ENCODE measurements around the gene DGCR8.

Gene DGCR8

DNA sequence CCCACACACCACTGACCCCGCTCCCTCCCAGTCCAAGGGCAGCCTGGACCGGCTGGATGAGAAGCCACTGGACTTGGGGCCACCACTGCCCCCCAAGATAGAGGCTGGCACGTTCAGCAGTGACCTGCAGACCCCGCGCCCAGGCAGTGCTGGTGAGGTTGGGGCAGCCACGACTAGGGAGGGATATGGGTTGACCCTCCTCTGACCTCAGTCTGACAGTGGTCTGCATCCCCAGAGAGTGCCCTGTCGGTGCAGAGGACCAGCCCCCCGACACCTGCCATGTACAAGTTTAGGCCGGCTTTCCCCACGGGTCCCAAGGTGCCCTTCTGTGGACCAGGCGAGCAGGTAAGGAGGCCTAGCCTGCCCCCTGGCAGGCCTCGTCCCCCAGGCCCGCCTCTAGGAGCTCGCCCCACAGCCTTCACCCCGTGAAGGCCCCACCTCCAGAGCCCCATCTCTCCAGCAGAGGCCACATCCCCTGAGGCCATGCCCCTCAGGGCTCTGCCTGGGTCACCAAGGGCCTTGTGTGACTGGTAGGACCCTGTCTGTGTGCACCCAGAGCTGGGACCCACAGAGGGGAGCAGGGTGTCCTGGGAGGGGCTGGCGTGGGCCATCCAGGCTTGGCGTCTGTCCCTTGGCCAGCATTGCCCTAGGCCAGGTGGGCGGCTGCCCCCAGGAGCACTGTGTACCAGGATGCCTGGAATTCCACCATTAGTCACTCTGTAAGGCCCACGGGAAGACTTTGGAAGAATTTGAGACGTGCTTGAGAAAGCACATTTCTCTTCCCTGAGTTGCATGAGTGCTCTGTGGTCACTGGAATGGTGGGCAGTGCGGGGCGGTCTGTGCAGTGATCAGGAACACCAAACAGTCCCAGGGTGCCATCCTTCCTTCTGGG lies 61.4 kb downstream of the DGCR8 start:
- no peak overlapping the region for H3K27ac ChIP-seq (ENCODE audit: low read depth, low read length)
- no peak overlapping the region for H4K5ac ChIP-seq (ENCODE audit: low read length)
- H3K4me2 ChIP-seq (ENCODE audit: low read length) = no peak overlapping the region
- no peak overlapping the region for H3K4me3 ChIP-seq (ENCODE audit: low read length)
- H3K36me3 ChIP-seq (ENCODE audit: control insufficient read depth, insufficient read depth, low read length) = no peaks in the 10 kb centered on the region
- no peak overlapping the region for H3K9ac ChIP-seq (ENCODE audit: low read length)
- no peak overlapping the region for H3K23ac ChIP-seq (ENCODE audit: low read length)
- no peak overlapping the region for H2BK120ac ChIP-seq (ENCODE audit: low read depth, low read length)
- no peak overlapping the region for H3K56ac ChIP-seq (ENCODE audit: low read length)
- no peak overlapping the region for H2AK5ac ChIP-seq (ENCODE audit: low read length)
- H3K79me1 ChIP-seq (ENCODE audit: low read length) = peaks cover 2% of the 10 kb centered on the region
- no CpG with 5 or more reads among the region's 22 CpGs for WGBS (ENCODE audit: extremely low coverage, insufficient coverage, low lambda C conversion rate)
- H4K8ac ChIP-seq (ENCODE audit: low read depth, low read length) = no peak overlapping the region
- no peaks in the 10 kb centered on the region for H3K79me2 ChIP-seq (ENCODE audit: control insufficient read depth, insufficient read depth, low read length)
- no peak overlapping the region for H2BK5ac ChIP-seq (ENCODE audit: low read length)
- peak; percentile 40 for DNase-seq
- H3K27me3 ChIP-seq (ENCODE audit: insufficient read depth, low read length, poor library complexity) = no peaks in the 10 kb centered on the region
- no peaks in the 10 kb centered on the region for H3K4me1 ChIP-seq (ENCODE audit: control insufficient read depth, low read depth, low read length)
- no peak overlapping the region for H3K18ac ChIP-seq (ENCODE audit: low read length)
- H3K4ac ChIP-seq (ENCODE audit: low read depth, low read length) = no peak overlapping the region
- no peak overlapping the region for H2BK15ac ChIP-seq (replicated peaks; ENCODE audit: low read depth)

GRCh38 chr22:20142711-20143621 lies 62.9 kb downstream of the DGCR8 start:
- Histone ChIP-seq H2BK15ac (replicated peaks; ENCODE audit: low read depth) (no peak overlapping the region), H3K79me2 (ENCODE audit: control insufficient read depth, insufficient read depth, low read length) (no peaks in the 10 kb centered on the region), H3K36me3 (ENCODE audit: control insufficient read depth, insufficient read depth, low read length) (no peaks in the 10 kb centered on the region), H3K18ac (ENCODE audit: low read length) (no peak overlapping the region), H3K27me3 (ENCODE audit: insufficient read depth, low read length, poor library complexity) (no peaks in the 10 kb centered on the region), H3K4me1 (ENCODE audit: control insufficient read depth, low read depth, low read length) (no peaks in the 10 kb centered on the region), H3K4ac (ENCODE audit: low read depth, low read length) (no peak overlapping the region), H3K79me1 (ENCODE audit: low read length) (no peaks in the 10 kb centered on the region), H3K9ac (ENCODE audit: low read length) (no peak overlapping the region), H2BK120ac (ENCODE audit: low read depth, low read length) (no peak overlapping the region), H4K8ac (ENCODE audit: low read depth, low read length) (no peak overlapping the region), H3K23ac (ENCODE audit: low read length) (no peak overlapping the region), H2BK5ac (ENCODE audit: low read length) (no peak overlapping the region), H3K4me3 (ENCODE audit: low read length) (no peak overlapping the region), H3K27ac (ENCODE audit: low read depth, low read length) (no peak overlapping the region), H3K4me2 (ENCODE audit: low read length) (no peak overlapping the region), H2AK5ac (ENCODE audit: low read length) (no peak overlapping the region), H4K5ac (ENCODE audit: low read length) (no peak overlapping the region), H3K56ac (ENCODE audit: low read length) (no peak overlapping the region)
- WGBS (ENCODE audit: extremely low coverage, insufficient coverage, low lambda C conversion rate) = no CpG with 5 or more reads among the region's 65 CpGs
- no peak for DNase-seq

- no CpG with 5 or more reads among the region's 19 CpGs for WGBS (ENCODE audit: extremely low coverage, insufficient coverage, low lambda C conversion rate)
- no peak for DNase-seq
- H3K27ac ChIP-seq (ENCODE audit: low read depth, low read length) = no peak overlapping the region
Observed at GRCh38 chr22:20143883-20144665, 64.0 kb downstream of the DGCR8 start.

DNA sequence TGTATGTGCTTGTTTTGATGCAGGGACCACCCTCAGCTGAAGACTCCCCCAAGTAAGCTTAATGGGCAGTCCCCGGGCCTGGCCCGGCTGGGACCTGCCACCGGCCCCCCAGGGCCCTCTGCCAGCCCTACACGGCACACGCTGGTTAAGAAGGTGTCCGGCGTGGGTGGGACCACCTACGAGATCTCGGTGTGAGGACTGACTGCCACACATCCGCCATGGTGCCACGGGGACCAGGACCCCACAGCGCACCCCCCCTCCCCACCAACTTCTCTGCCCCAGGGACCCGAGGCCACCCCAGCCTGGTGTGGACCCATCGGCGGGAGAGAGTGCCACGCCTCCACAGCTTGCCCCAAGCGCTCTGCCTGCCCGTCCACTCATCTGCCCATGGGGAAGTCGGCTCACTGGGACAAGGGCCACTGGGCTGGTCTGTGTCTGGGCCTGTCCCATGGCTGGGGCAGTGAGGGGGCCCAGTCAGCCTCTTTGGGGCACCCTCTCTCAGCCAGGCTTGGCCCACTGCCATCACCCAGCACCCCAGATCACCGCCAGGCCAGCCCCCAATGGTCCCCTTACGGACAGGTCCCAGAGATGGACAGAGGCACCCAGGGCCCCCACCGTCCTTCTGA lies 65.3 kb downstream of the DGCR8 start:
- Histone ChIP-seq H3K4me1 (ENCODE audit: control insufficient read depth, low read depth, low read length) (no peaks in the 10 kb centered on the region), H3K4me2 (ENCODE audit: low read length) (no peak overlapping the region), H3K4me3 (ENCODE audit: low read length) (no peak overlapping the region), H2BK5ac (ENCODE audit: low read length) (no peak overlapping the region), H3K56ac (ENCODE audit: low read length) (no peak overlapping the region), H3K27ac (ENCODE audit: low read depth, low read length) (no peak overlapping the region), H2BK120ac (ENCODE audit: low read depth, low read length) (no peak overlapping the region), H3K79me2 (ENCODE audit: control insufficient read depth, insufficient read depth, low read length) (no peaks in the 10 kb centered on the region), H3K9ac (ENCODE audit: low read length) (no peak overlapping the region), H4K8ac (ENCODE audit: low read depth, low read length) (no peak overlapping the region), H3K36me3 (ENCODE audit: control insufficient read depth, insufficient read depth, low read length) (no peaks in the 10 kb centered on the region), H3K4ac (ENCODE audit: low read depth, low read length) (no peak overlapping the region), H3K18ac (ENCODE audit: low read length) (no peak overlapping the region), H3K27me3 (ENCODE audit: insufficient read depth, low read length, poor library complexity) (no peaks in the 10 kb centered on the region), H3K23ac (ENCODE audit: low read length) (no peak overlapping the region), H4K5ac (ENCODE audit: low read length) (no peak overlapping the region), H2AK5ac (ENCODE audit: low read length) (no peak overlapping the region), H3K79me1 (ENCODE audit: low read length) (no peaks in the 10 kb centered on the region), H2BK15ac (replicated peaks; ENCODE audit: low read depth) (no peak overlapping the region)
- no peak for DNase-seq
- no CpG with 5 or more reads among the region's 22 CpGs for WGBS (ENCODE audit: extremely low coverage, insufficient coverage, low lambda C conversion rate)

More at GRCh38 chr22:20143883-20144665, 64.0 kb downstream of the DGCR8 start:
- Histone ChIP-seq H2BK5ac (ENCODE audit: low read length) (no peak overlapping the region), H3K56ac (ENCODE audit: low read length) (no peak overlapping the region), H3K9ac (ENCODE audit: low read length) (no peak overlapping the region), H3K79me1 (ENCODE audit: low read length) (no peaks in the 10 kb centered on the region), H4K8ac (ENCODE audit: low read depth, low read length) (no peak overlapping the region), H3K23ac (ENCODE audit: low read length) (no peak overlapping the region), H3K36me3 (ENCODE audit: control insufficient read depth, insufficient read depth, low read length) (no peaks in the 10 kb centered on the region), H3K18ac (ENCODE audit: low read length) (no peak overlapping the region), H3K4me2 (ENCODE audit: low read length) (no peak overlapping the region), H3K79me2 (ENCODE audit: control insufficient read depth, insufficient read depth, low read length) (no peaks in the 10 kb centered on the region), H3K4me1 (ENCODE audit: control insufficient read depth, low read depth, low read length) (no peaks in the 10 kb centered on the region), H3K4me3 (ENCODE audit: low read length) (no peak overlapping the region), H3K4ac (ENCODE audit: low read depth, low read length) (no peak overlapping the region), H2AK5ac (ENCODE audit: low read length) (no peak overlapping the region), H4K5ac (ENCODE audit: low read length) (no peak overlapping the region), H2BK120ac (ENCODE audit: low read depth, low read length) (no peak overlapping the region), H2BK15ac (replicated peaks; ENCODE audit: low read depth) (no peak overlapping the region), H3K27me3 (ENCODE audit: insufficient read depth, low read length, poor library complexity) (no peaks in the 10 kb centered on the region)

DNA sequence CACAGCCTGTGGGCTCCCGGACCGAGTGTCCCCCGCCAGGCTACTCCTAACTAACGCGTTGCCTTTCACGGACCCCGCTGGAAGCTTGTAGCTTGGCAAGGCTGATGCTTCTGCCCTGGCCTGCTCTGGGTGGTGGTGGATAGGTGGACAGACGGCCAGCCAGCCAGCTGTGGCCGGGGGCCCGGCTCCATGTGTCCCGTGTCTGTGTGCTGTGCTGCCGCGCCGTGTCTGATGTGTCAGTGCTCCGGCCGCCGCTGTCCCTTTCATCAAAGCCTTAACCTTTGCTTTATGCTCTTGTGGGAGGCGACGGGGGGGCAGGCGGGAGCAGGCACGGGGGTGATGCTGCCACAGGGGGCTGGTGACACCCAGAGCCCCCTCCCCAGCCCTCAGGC lies 65.8 kb downstream of the DGCR8 start:
- no peak overlapping the region for H2BK120ac ChIP-seq (ENCODE audit: low read depth, low read length)
- H3K27me3 ChIP-seq (ENCODE audit: insufficient read depth, low read length, poor library complexity) = no peaks in the 10 kb centered on the region
- no peak overlapping the region for H4K5ac ChIP-seq (ENCODE audit: low read length)
- no CpG with 5 or more reads among the region's 21 CpGs for WGBS (ENCODE audit: extremely low coverage, insufficient coverage, low lambda C conversion rate)
- no peak overlapping the region for H3K27ac ChIP-seq (ENCODE audit: low read depth, low read length)
- no peak overlapping the region for H3K23ac ChIP-seq (ENCODE audit: low read length)
- no peak overlapping the region for H3K56ac ChIP-seq (ENCODE audit: low read length)
- no peak overlapping the region for H2BK15ac ChIP-seq (replicated peaks; ENCODE audit: low read depth)
- no peak overlapping the region for H3K4me2 ChIP-seq (ENCODE audit: low read length)
- H2BK5ac ChIP-seq (ENCODE audit: low read length) = no peak overlapping the region
- no peaks in the 10 kb centered on the region for H3K4me1 ChIP-seq (ENCODE audit: control insufficient read depth, low read depth, low read length)
- no peak overlapping the region for H3K9ac ChIP-seq (ENCODE audit: low read length)
- H4K8ac ChIP-seq (ENCODE audit: low read depth, low read length) = no peak overlapping the region
- no peak for DNase-seq
- H3K79me1 ChIP-seq (ENCODE audit: low read length) = no peaks in the 10 kb centered on the region
- no peak overlapping the region for H3K4me3 ChIP-seq (ENCODE audit: low read length)
- H3K18ac ChIP-seq (ENCODE audit: low read length) = no peak overlapping the region
- H3K4ac ChIP-seq (ENCODE audit: low read depth, low read length) = no peak overlapping the region
- no peaks in the 10 kb centered on the region for H3K79me2 ChIP-seq (ENCODE audit: control insufficient read depth, insufficient read depth, low read length)
- no peak overlapping the region for H2AK5ac ChIP-seq (ENCODE audit: low read length)
- no peaks in the 10 kb centered on the region for H3K36me3 ChIP-seq (ENCODE audit: control insufficient read depth, insufficient read depth, low read length)

All from mesendoderm (in vitro differentiated cells).